LNCaP clone FGC (cell line): Measurements from ENCODE around the gene NUP214.
"Not testable (repeated sequence)": the region's sequence is repeated elsewhere in the genome, so short reads cannot be mapped to it uniquely, and the experiment has no call there.

Experiments
- DNase-seq: peaks from one replicate; pipeline ENCODE4 v3.0.0-alpha.2; 2011; ENCODE audit warnings: low read depth
- H3K4me3 ChIP-seq: 2 replicates; pipeline ENCODE4 v1.5.1; 2011; ENCODE audit warnings: mild to moderate bottlenecking, low read depth, low read length, control low read depth
- TF ChIP-seq, protein P1 (sequence below): IDR thresholded peaks from 2 replicates; pipeline ENCODE4 v1.5.1; 2012; ENCODE audit warnings: mild to moderate bottlenecking; ENCODE audit not compliant: control insufficient read depth, insufficient read depth; ENCODE audit errors: extremely low read depth

The NUP214 gene

DNA sequence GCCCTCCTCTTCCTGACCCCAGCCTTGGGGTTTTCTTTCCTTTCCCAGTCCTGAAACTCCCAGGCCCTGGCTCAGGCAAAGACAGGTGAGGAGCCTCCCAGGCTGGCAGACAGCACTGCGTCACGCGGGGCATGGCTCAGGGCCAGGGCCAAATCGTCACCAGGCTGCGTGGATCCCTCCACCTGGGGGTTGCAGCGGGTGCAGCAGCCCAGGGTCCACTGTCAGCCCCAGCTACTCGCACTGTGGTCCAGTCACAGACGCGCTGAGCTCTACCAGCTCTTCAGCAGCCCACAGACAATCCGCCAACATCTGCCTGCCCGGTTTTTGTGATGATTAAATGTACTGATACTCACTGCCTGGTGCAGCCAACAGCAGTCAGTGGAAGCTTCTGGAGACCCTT lies 138.8 kb downstream of the NUP214 start:
- TF ChIP-seq, protein P1, sequence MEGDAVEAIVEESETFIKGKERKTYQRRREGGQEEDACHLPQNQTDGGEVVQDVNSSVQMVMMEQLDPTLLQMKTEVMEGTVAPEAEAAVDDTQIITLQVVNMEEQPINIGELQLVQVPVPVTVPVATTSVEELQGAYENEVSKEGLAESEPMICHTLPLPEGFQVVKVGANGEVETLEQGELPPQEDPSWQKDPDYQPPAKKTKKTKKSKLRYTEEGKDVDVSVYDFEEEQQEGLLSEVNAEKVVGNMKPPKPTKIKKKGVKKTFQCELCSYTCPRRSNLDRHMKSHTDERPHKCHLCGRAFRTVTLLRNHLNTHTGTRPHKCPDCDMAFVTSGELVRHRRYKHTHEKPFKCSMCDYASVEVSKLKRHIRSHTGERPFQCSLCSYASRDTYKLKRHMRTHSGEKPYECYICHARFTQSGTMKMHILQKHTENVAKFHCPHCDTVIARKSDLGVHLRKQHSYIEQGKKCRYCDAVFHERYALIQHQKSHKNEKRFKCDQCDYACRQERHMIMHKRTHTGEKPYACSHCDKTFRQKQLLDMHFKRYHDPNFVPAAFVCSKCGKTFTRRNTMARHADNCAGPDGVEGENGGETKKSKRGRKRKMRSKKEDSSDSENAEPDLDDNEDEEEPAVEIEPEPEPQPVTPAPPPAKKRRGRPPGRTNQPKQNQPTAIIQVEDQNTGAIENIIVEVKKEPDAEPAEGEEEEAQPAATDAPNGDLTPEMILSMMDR: no peak
- DNase-seq: no peak
- H3K4me3 ChIP-seq: no peak overlapping the region

DNA sequence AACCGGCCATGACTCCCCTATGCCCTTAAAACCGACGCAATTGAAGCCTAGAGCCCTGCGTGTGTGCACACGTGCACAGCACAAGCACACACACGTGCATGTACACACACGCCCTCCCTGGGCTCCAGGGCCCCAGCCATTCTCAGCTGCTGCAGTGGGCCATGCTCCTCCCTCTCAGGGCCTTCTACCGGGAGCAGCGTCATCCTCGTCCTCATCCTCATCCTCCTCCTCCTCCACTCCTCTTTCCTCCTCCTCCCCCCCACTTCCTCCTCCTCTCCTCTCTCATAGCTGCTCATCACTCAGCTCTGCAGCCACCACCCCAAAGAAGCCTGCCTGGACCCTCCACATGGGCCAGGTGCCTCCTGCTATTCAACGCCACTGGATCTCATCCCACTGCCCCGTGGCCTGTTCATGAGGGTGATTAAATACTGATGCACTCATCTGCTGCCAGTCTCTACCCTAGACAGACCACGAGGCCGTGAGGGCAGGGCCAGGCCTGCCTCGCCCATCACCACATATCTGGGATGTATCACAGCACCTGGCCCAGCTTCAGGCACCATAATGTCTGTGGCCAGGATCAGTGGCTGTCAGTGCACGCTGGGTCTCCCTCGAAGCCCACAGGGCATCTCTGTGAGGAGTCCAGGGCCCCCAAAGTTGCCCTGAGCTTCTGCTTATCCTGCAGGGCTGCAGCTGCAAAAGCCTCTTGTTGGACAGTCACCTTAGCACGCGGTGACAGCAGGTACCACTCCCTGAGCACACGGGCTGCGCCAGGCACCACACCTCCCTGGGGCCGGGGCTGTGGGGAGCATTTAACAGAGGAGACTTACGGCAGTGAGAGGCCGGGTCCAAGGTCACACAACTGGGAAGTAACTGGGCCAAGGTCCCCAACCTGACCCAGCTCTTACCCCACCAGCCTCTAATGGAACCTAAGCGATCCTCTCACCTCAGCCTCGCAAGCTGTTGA lies 141.2 kb downstream of the NUP214 start:
- no peak for DNase-seq
- H3K4me3 ChIP-seq: no peak overlapping the region

GRCh38 chr9:131270171-131271015 lies 145.0 kb downstream of the NUP214 start:
- no peak overlapping the region for H3K4me3 ChIP-seq
- no peak for DNase-seq
- TF ChIP-seq, protein P1: no peak

More for the DNA sequence above, 141.2 kb downstream of the NUP214 start:
- TF ChIP-seq, protein P1: no peak

DNA sequence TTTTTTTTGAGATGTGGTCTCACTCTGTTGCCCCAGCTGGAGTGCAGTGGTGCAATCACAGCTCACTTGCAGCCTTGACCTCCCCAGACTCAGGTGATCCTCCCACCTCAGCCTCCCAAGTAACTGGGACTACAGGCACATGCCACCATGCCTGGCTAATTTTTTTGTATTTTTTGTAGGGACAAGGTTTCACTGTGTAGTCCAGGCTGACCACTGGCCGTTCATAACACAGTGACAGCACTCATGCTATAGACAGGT lies 145.6 kb downstream of the NUP214 start:
- not testable (repeated sequence) for DNase-seq, H3K4me3 ChIP-seq

DNA sequence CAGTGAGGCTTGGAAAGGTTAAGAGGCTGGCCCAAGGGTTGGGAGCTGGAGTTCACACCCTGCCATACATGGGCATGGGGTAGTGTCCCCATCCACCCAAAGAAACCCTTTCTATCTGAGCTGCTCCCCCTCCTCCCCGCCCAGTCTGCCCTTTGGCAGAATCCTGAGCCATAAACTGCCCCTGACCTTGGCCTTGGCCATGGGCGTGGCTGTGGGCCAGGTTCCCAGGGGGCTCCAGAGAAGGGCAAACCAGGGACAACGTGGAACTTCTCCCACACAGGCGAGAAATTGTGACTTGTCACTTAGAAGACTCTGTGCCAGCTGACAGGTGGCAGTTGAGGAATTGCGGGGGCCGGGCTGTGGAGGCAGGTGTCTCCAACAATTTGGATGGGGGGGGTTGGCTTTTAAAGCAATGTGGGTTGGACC lies 146.1 kb downstream of the NUP214 start:
- H3K4me3 ChIP-seq: no peak overlapping the region
- no peak for DNase-seq

DNA sequence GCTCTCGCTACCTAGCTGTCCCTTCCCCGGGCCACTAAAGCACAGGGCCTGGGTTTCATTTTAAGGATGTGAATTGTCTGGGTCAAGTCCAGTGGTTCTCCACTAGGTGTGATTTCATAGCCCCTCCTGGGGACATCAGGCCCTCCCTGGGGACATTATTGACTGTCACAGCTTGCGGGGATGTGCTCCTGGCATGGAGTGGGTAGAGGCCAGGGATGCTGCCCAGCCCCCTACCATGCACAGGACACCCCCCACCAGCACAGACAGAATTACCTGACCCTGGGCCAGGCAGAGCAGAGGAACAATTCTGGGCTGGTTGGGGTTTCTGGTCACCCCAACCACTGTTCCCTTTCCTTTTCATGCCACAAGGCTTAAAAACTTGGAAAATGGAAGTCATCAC lies 146.8 kb downstream of the NUP214 start:
- no peak overlapping the region for H3K4me3 ChIP-seq
- TF ChIP-seq, protein P1: no peak
- DNase-seq: no peak

More for the DNA sequence above, 146.1 kb downstream of the NUP214 start:
- TF ChIP-seq, protein P1: no peak

- TF ChIP-seq, protein P1: no peak
- H3K4me3 ChIP-seq: no peak overlapping the region
- no peak for DNase-seq
Measured at GRCh38 chr9:131273146-131273855, 147.9 kb downstream of the NUP214 start.
